Measurements from ENCODE around the gene ASCL5. TPM values are rescaled to one million over a fixed set of nuclear protein-coding genes. Genes with fewer than 3 reads are reported as not detected.

Gene ASCL5
- total RNA-seq, 1 experiment from 2014 or later = not detected

DNA sequence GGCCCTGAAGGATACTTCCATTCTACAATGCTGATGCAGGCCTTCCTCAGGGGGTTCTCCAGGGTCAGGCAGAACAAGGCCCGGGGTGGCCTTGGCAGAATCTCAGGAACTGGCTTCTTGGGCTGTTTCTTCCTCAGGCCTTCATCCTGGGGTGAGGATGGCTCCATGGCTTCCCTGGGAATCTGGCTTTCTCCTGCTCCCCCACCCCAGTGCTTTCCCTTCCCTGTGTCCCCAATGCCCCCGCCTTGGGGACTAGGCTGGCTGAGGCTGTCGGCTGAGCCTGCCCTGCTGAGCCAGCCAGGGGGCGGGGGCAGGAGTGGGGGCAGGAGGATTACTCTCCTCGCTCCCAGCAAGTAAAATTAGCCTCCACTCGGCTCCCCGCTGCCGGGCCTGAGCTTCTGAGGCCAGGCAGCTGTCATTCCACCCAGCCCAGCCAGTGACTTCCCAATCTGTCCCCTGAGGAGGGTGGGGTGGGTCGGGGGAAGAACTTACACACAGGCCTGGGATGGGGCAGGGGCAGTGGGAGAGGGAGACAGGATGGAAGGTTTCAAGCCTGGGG, 14.7 kb downstream of the ASCL5 start, which contains the start of gene CACNA1S:
Gene CACNA1S, minus strand, starts transcription at position 254 of the 559 bp plus-strand sequence. Its CDS starts 87 bp downstream, at position 167.
- intact Hi-C loops (cut with micrococcal nuclease) = loop anchor here (5.0 to 10.0 kb wide), 2 partner anchors 35 to 217 kb away; partner anchors contain the start of gene INAVA
- H3K9me3 Mint-ChIP-seq (ENCODE audit: unreplicated experiment) = no peaks in the 10 kb centered on the region
- H3K4me1 Mint-ChIP-seq (ENCODE audit: insufficient read depth, unreplicated experiment) = no peaks in the 10 kb centered on the region
- H3K4me3 Mint-ChIP-seq (ENCODE audit: unreplicated experiment) = no peak within 1 kb of the TSS
- H3K36me3 Mint-ChIP-seq (ENCODE audit: insufficient read depth, unreplicated experiment) = no peaks in the 10 kb centered on the region
- TF ChIP-seq, protein P1, sequence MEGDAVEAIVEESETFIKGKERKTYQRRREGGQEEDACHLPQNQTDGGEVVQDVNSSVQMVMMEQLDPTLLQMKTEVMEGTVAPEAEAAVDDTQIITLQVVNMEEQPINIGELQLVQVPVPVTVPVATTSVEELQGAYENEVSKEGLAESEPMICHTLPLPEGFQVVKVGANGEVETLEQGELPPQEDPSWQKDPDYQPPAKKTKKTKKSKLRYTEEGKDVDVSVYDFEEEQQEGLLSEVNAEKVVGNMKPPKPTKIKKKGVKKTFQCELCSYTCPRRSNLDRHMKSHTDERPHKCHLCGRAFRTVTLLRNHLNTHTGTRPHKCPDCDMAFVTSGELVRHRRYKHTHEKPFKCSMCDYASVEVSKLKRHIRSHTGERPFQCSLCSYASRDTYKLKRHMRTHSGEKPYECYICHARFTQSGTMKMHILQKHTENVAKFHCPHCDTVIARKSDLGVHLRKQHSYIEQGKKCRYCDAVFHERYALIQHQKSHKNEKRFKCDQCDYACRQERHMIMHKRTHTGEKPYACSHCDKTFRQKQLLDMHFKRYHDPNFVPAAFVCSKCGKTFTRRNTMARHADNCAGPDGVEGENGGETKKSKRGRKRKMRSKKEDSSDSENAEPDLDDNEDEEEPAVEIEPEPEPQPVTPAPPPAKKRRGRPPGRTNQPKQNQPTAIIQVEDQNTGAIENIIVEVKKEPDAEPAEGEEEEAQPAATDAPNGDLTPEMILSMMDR (IDR thresholded peaks at IDR 0.05; ENCODE audit: unreplicated experiment) = no peak
- POLR2A ChIA-PET = interaction anchor here (1.0 kb wide), 1 partner anchor 11 kb away, joined by 3 read pairs; no protein-coding TSS in a partner anchor
- no peaks in the 10 kb centered on the region for H3K27me3 Mint-ChIP-seq (ENCODE audit: insufficient read depth, unreplicated experiment)
- H3K27ac Mint-ChIP-seq (ENCODE audit: low read depth, unreplicated experiment) = no peak within 1 kb of the TSS
- DNase-seq (ENCODE audit: unreplicated experiment) = no peak
- BruUV-seq (replicated peaks) = no TSS peak
- CTCF ChIA-PET = interaction anchor here (0.5 to 5.3 kb wide), 12 partner anchors 10 to 554 kb away, joined by 3 to 92 read pairs (median 10); partner anchors contain the start of gene IGFN1

DNA sequence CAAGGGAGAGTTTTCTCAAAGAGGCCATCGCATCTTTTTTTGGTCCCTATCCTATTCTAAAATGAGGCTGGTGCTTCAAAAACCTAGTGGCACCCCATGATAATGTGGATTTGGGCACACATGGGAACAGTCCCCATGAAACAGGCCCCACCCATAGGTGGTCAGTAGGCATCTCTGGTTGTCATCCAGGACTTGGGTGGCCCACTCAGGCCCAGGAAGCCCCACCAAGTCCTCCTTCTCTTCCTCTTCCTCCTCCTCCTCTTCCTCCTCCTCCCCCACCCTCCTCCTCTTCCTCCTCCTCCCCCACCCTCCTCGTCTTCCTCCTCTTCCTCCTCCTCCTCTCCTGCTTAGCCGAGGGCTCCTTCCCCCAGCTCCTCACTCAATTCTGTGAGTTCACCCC, 15.3 kb downstream of the ASCL5 start:
- no peak for DNase-seq (ENCODE audit: unreplicated experiment)
- H3K36me3 Mint-ChIP-seq (ENCODE audit: insufficient read depth, unreplicated experiment) = no peaks in the 10 kb centered on the region
- H3K4me1 Mint-ChIP-seq (ENCODE audit: insufficient read depth, unreplicated experiment) = no peaks in the 10 kb centered on the region
- POLR2A ChIA-PET = interaction anchor here (1.0 kb wide), 1 partner anchor 11 kb away, joined by 3 read pairs; no protein-coding TSS in a partner anchor
- H3K4me3 Mint-ChIP-seq (ENCODE audit: unreplicated experiment) = no peak overlapping the region
- no peaks in the 10 kb centered on the region for H3K27me3 Mint-ChIP-seq (ENCODE audit: insufficient read depth, unreplicated experiment)
- CTCF ChIA-PET = interaction anchor here (0.7 to 4.8 kb wide), 7 partner anchors 13 to 553 kb away, joined by 3 to 92 read pairs (median 6); no protein-coding TSS in a partner anchor
- no TSS peak for BruUV-seq (replicated peaks)
- TF ChIP-seq, protein P1 (IDR thresholded peaks at IDR 0.05; ENCODE audit: unreplicated experiment) = no peak
- H3K9me3 Mint-ChIP-seq (ENCODE audit: unreplicated experiment) = no peaks in the 10 kb centered on the region
- H3K27ac Mint-ChIP-seq (ENCODE audit: low read depth, unreplicated experiment) = no peak overlapping the region
- intact Hi-C loops (cut with micrococcal nuclease) = loop anchor here (5.0 to 10.0 kb wide), 2 partner anchors 34 to 217 kb away; partner anchors contain the start of gene INAVA

- Mint-ChIP-seq H3K27ac (ENCODE audit: low read depth, unreplicated experiment) (no peak overlapping the region), H3K4me3 (ENCODE audit: unreplicated experiment) (no peak overlapping the region), H3K9me3 (ENCODE audit: unreplicated experiment) (no peaks in the 10 kb centered on the region), H3K36me3 (ENCODE audit: insufficient read depth, unreplicated experiment) (no peaks in the 10 kb centered on the region), H3K27me3 (ENCODE audit: insufficient read depth, unreplicated experiment) (no peaks in the 10 kb centered on the region), H3K4me1 (ENCODE audit: insufficient read depth, unreplicated experiment) (no peaks in the 10 kb centered on the region)
- DNase-seq (ENCODE audit: unreplicated experiment) = no peak
- BruUV-seq (replicated peaks) = no TSS peak
- ChIA-PET POLR2A (interaction anchor here (0.6 to 1.0 kb wide), 2 partner anchors 12 to 89 kb away, joined by 3 to 4 read pairs; no protein-coding TSS in a partner anchor), CTCF (interaction anchor here (0.7 to 4.8 kb wide), 7 partner anchors 13 to 553 kb away, joined by 3 to 92 read pairs (median 5); no protein-coding TSS in a partner anchor)
- TF ChIP-seq, protein P1 (IDR thresholded peaks at IDR 0.05; ENCODE audit: unreplicated experiment) = no peak
- intact Hi-C loops (cut with micrococcal nuclease) = loop anchor here (5.0 to 10.0 kb wide), 2 partner anchors 34 to 216 kb away; partner anchors contain the start of gene INAVA
Measured at GRCh38 chr1:201111156-201111555, 15.8 kb downstream of the ASCL5 start.

GRCh38 chr1:201110616-201111015, 16.4 kb downstream of the ASCL5 start:
- TF ChIP-seq, protein P1 (IDR thresholded peaks at IDR 0.05; ENCODE audit: unreplicated experiment) = no peak
- no peak for DNase-seq (ENCODE audit: unreplicated experiment)
- Mint-ChIP-seq H3K36me3 (ENCODE audit: insufficient read depth, unreplicated experiment) (no peaks in the 10 kb centered on the region), H3K4me3 (ENCODE audit: unreplicated experiment) (no peak overlapping the region), H3K27me3 (ENCODE audit: insufficient read depth, unreplicated experiment) (no peaks in the 10 kb centered on the region), H3K4me1 (ENCODE audit: insufficient read depth, unreplicated experiment) (no peaks in the 10 kb centered on the region), H3K27ac (ENCODE audit: low read depth, unreplicated experiment) (no peak overlapping the region), H3K9me3 (ENCODE audit: unreplicated experiment) (no peaks in the 10 kb centered on the region)
- no TSS peak for BruUV-seq (replicated peaks)
- ChIA-PET CTCF (interaction anchor here (1.0 to 2.0 kb wide), 4 partner anchors 24 to 552 kb away, joined by 5 to 9 read pairs (median 6); no protein-coding TSS in a partner anchor), POLR2A (interaction anchor here (0.6 kb wide), 1 partner anchor 88 kb away, joined by 4 read pairs; no protein-coding TSS in a partner anchor)
- intact Hi-C loops (cut with micrococcal nuclease) = loop anchor here (5.0 to 10.0 kb wide), 2 partner anchors 33 to 216 kb away; partner anchors contain the start of gene INAVA
